Measurements from ENCODE around the gene MAPK11.
"Not testable (repeated sequence)": the region's sequence is repeated elsewhere in the genome, so short reads cannot be mapped to it uniquely, and the experiment has no call there.

The MAPK11 gene

GRCh38 chr22:50274771-50275170, 4.6 kb upstream of the MAPK11 start:
- Histone ChIP-seq H3K4me1 (ENCODE audit: insufficient read depth, low read length) (peaks cover 19% of the 10 kb centered on the region), H3K4me3 (ENCODE audit: low read depth in 1 of 2, low read length in 2 of 2) (no peak overlapping the region), H3K36me3 (ENCODE audit: insufficient read depth, low read length) (no peaks in the 10 kb centered on the region), H3K27ac (ENCODE audit: low read length) (no peak overlapping the region), H3K27me3 (ENCODE audit: insufficient read depth, low read length, poor library complexity) (peaks cover 15% of the 10 kb centered on the region), H3K9ac (ENCODE audit: low read depth, low read length) (no peak overlapping the region), H2AFZ (ENCODE audit: low read depth, low read length) (no peak overlapping the region), H3K9me3 (ENCODE audit: insufficient read depth, low read length, severe bottlenecking) (no peaks in the 10 kb centered on the region), H4K20me1 (ENCODE audit: insufficient read depth, low read length) (peaks cover 6% of the 10 kb centered on the region; the same call in 1 of the 2 replicates), H3K79me2 (ENCODE audit: insufficient read depth, low read length) (no peaks in the 10 kb centered on the region), H3K4me2 (ENCODE audit: insufficient read depth, low read length) (no peak overlapping the region)
- TF ChIP-seq EZH2 (IDR thresholded peaks at IDR 0.05; ENCODE audit: borderline replicate concordance, low read depth, low read length, severe bottlenecking) (no peak), CTCF (IDR thresholded peaks at IDR 0.05; ENCODE audit: borderline replicate concordance, extremely low read depth, low read length, poor library complexity, severe bottlenecking) (no peak)
- ATAC-seq (ENCODE audit: insufficient read depth, low read depth) (no peak), DNase-seq (no peak)

- peaks cover 23% of the 10 kb centered on the region for H3K4me1 ChIP-seq (ENCODE audit: insufficient read depth, low read length)
- peaks cover 15% of the 10 kb centered on the region for H3K27me3 ChIP-seq (ENCODE audit: insufficient read depth, low read length, poor library complexity)
- H2AFZ ChIP-seq (ENCODE audit: low read depth, low read length): no peak overlapping the region
- DNase-seq (peak; percentile 57), ATAC-seq (ENCODE audit: insufficient read depth, low read depth) (peak; percentile 33)
- no peak overlapping the region for H3K4me3 ChIP-seq (ENCODE audit: low read depth in 1 of 2, low read length in 2 of 2)
- H3K27ac ChIP-seq (ENCODE audit: low read length): no peak overlapping the region
- H3K9me3 ChIP-seq (ENCODE audit: insufficient read depth, low read length, severe bottlenecking): no peaks in the 10 kb centered on the region
- no peaks in the 10 kb centered on the region for H3K79me2 ChIP-seq (ENCODE audit: insufficient read depth, low read length)
- TF ChIP-seq EZH2 (IDR thresholded peaks at IDR 0.05; ENCODE audit: borderline replicate concordance, low read depth, low read length, severe bottlenecking): no peak
- peak; percentile 58 for TF ChIP-seq CTCF (IDR thresholded peaks at IDR 0.05; ENCODE audit: borderline replicate concordance, extremely low read depth, low read length, poor library complexity, severe bottlenecking)
- H3K9ac ChIP-seq (ENCODE audit: low read depth, low read length): no peak overlapping the region
- H3K36me3 ChIP-seq (ENCODE audit: insufficient read depth, low read length): no peaks in the 10 kb centered on the region
- H3K4me2 ChIP-seq (ENCODE audit: insufficient read depth, low read length): no peak overlapping the region
- peaks cover 6% of the 10 kb centered on the region; the same call in 1 of the 2 replicates for H4K20me1 ChIP-seq (ENCODE audit: insufficient read depth, low read length)
These were observed 4.1 kb upstream of the MAPK11 start for GRCh38 chr22:50274311-50274710.

- not testable (repeated sequence) for DNase-seq; H3K9me3 ChIP-seq (ENCODE audit: insufficient read depth, low read length, severe bottlenecking); H3K27ac ChIP-seq (ENCODE audit: low read length); H3K79me2 ChIP-seq (ENCODE audit: insufficient read depth, low read length); ATAC-seq (ENCODE audit: insufficient read depth, low read depth); H3K36me3 ChIP-seq (ENCODE audit: insufficient read depth, low read length); H3K4me2 ChIP-seq (ENCODE audit: insufficient read depth, low read length); H2AFZ ChIP-seq (ENCODE audit: low read depth, low read length); H3K4me3 ChIP-seq (ENCODE audit: low read depth in 1 of 2, low read length in 2 of 2); H3K9ac ChIP-seq (ENCODE audit: low read depth, low read length); H4K20me1 ChIP-seq (ENCODE audit: insufficient read depth, low read length)
- Histone ChIP-seq H3K27me3 (ENCODE audit: insufficient read depth, low read length, poor library complexity) (peaks cover 15% of the 10 kb centered on the region), H3K4me1 (ENCODE audit: insufficient read depth, low read length) (peaks cover 28% of the 10 kb centered on the region)
These were observed 3.6 kb upstream of the MAPK11 start for GRCh38 chr22:50273781-50274180.

GRCh38 chr22:50273352-50273751, 3.2 kb upstream of the MAPK11 start:
- DNase-seq; ATAC-seq (ENCODE audit: insufficient read depth, low read depth); H2AFZ ChIP-seq (ENCODE audit: low read depth, low read length); H3K36me3 ChIP-seq (ENCODE audit: insufficient read depth, low read length); H3K9ac ChIP-seq (ENCODE audit: low read depth, low read length); H3K79me2 ChIP-seq (ENCODE audit: insufficient read depth, low read length); H3K27ac ChIP-seq (ENCODE audit: low read length); H3K4me3 ChIP-seq (ENCODE audit: low read depth in 1 of 2, low read length in 2 of 2); H4K20me1 ChIP-seq (ENCODE audit: insufficient read depth, low read length); H3K9me3 ChIP-seq (ENCODE audit: insufficient read depth, low read length, severe bottlenecking); H3K4me2 ChIP-seq (ENCODE audit: insufficient read depth, low read length): not testable (repeated sequence)
- peaks cover 15% of the 10 kb centered on the region for H3K27me3 ChIP-seq (ENCODE audit: insufficient read depth, low read length, poor library complexity)
- peaks cover 28% of the 10 kb centered on the region for H3K4me1 ChIP-seq (ENCODE audit: insufficient read depth, low read length)

Data from DND-41 (cell line).